Aorta (tissue), 5 donors: ENCODE data around the gene WSCD2. TPM values are rescaled to one million over a fixed set of nuclear protein-coding genes. Genes with fewer than 3 reads are reported as not detected.
A peak's percentile ranks its signal among the peaks of the same experiment; 100 is the strongest.

ENCODE experiments used
- ATAC-seq: fragments of 200-7000 bp; cut with Tn5 transposase; one replicate; pipeline ENCODE4 v1.9.1; 2022; ENCODE audit warnings: moderate library complexity; ENCODE audit not compliant: low FRiP score
- DNase-seq, 2 donors: peaks; one replicate each; pipeline ENCODE4 v3.0.0-alpha.2; 2020
- H3K27ac ChIP-seq, 2 donors: one replicate each; pipeline ENCODE4 v1.5.1; 2013; ENCODE audit warnings: low read length in 2 of 2, mild to moderate bottlenecking in 2 of 2, moderate library complexity in 2 of 2, control low read depth in 1 of 2, inconsistent platforms in 1 of 2, low read depth in 1 of 2
- H3K27me3 ChIP-seq, 2 donors: one replicate each; pipeline ENCODE4 v1.6.1; 2013; ENCODE audit warnings: control low read depth in 1 of 2, low read length in 1 of 2, mild to moderate bottlenecking in 1 of 2, moderate library complexity in 1 of 2; ENCODE audit not compliant: insufficient read depth in 2 of 2, control insufficient read depth in 1 of 2
- H3K36me3 ChIP-seq, 2 donors: one replicate each; pipeline ENCODE4 v1.6.1; 2013; ENCODE audit warnings: control low read depth in 1 of 2, low read length in 1 of 2, mild to moderate bottlenecking in 1 of 2; ENCODE audit not compliant: insufficient read depth in 2 of 2, control insufficient read depth in 1 of 2
- H3K4me1 ChIP-seq, 2 donors: one replicate each; pipeline ENCODE4 v1.6.1; 2013; ENCODE audit warnings: low read length in 2 of 2, control low read depth in 1 of 2, mild to moderate bottlenecking in 1 of 2, moderate library complexity in 1 of 2; ENCODE audit not compliant: insufficient read depth in 2 of 2, control insufficient read depth in 1 of 2
- H3K4me3 ChIP-seq, 2 donors: one replicate each; pipeline ENCODE4 v1.5.1; 2013; ENCODE audit warnings: low read length in 2 of 2, control low read depth in 1 of 2, mild to moderate bottlenecking in 1 of 2
- H3K9me3 ChIP-seq: one replicate; pipeline ENCODE4 v1.6.1; 2013; ENCODE audit warnings: mild to moderate bottlenecking, low read length; ENCODE audit not compliant: control insufficient read depth
- WGBS, 2 donors: extraction: QIAGEN DNeasy Blood & Tissue Kit; methylation state at CpG; one replicate each; pipeline ENCODE4 v1.1.7; 2013; 5-methylcytosine and 5-hydroxymethylcytosine counted together
- intact Hi-C, 2 donors: fragments of 100-400 bp; cut with DNase I; formaldehyde crosslinking; loops; one replicate each; pipeline versions ENCODE4 v1.14.2 to v1.15.0; 2022
- polyA plus RNA-seq, 2 donors: library from polyadenylated mRNA; stranded (reverse); fragments of 200-250 nt; gene quantifications; one replicate each; pipeline ENCODE4 v1.2.3, GENCODE V29; 2013
- total RNA-seq, 2 donors: library from RNA; stranded (reverse); fragmentation: NEBNext Ultra II Directional; extraction: Animal tissue kit (Norgen Biotek cat#: 25700); gene quantifications; one replicate each; pipeline ENCODE4 v1.2.1, GENCODE V29; 2021
- donor health status: healthy with polysubstance abuse.
- donor health status: Bipolar disorder and iron deficiency.
- donor health status: DM: no; HTN: no; CAD: no.
- donor health status: DM: no; HTN: no; CAD: no.
- donor health status: DM: yes; HTN: yes; CAD: no.

Gene WSCD2
- total and polyA plus RNA-seq, 4 donors: 0.75 to 9.7 (median 5.6) TPM; not detected in 1

DNA sequence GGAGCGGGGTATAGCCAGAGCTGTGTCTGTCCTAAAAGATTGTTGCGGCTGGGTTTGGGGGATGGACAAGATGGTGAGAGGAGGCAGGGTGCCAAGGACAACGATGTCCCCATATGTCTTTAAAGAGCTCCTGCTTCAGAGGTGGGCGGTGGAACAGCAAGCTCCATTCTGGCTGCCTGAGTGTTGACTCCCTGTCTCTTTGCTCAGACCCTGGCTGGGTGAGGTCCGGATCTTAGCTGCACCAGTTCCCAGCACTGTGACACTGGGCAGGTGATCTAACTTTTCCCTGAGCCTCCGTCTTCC is 8.3 kb upstream of the WSCD2 start:
- H3K27me3 ChIP-seq: no peaks in the 10 kb centered on the region
- H3K9me3 ChIP-seq: no peaks in the 10 kb centered on the region
- no peak overlapping the region for H3K27ac ChIP-seq
- H3K4me3 ChIP-seq: no peak overlapping the region
- ATAC-seq (no peak), DNase-seq (no peak)
- WGBS, 2 donors: 59 to 66% methylated on average over 6 of the region's 6 CpGs
- H3K4me1 ChIP-seq: peaks cover 0 to 4% of the 10 kb centered on the region in 2 donors
- intact Hi-C loops: loop anchor here in 1 of 2 donors (10.0 kb wide), 1 partner anchor 184 kb away; no protein-coding TSS in a partner anchor
- H3K36me3 ChIP-seq: no peaks in the 10 kb centered on the region

DNA sequence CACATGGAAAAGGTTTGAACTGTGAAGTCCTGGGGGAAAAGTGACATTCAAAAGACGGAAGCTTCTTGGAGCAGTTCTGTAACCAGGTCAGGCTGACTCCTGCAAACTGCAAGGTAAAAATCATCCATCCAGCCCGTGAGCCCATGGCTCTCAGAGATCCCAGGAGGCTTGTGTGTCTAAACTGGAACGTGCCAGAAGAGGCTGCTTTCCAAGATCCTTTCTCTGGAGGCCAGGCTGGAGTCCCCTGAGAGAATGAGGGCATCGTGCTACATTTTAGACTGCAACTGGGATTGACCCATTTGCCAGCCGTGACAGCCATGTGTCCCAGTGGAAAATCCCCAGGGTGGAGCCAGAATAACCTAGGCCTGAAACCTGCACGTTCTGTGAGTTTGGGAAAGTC is 7.8 kb upstream of the WSCD2 start:
- 7 to 9% methylated on average over 6 of the region's 6 CpGs for WGBS, 2 donors
- Histone ChIP-seq H3K36me3 (no peaks in the 10 kb centered on the region), H3K4me1 (peaks cover 0 to 4% of the 10 kb centered on the region in 2 donors), H3K4me3 (no peak overlapping the region), H3K9me3 (no peaks in the 10 kb centered on the region), H3K27me3 (no peaks in the 10 kb centered on the region), H3K27ac (no peak overlapping the region)
- DNase-seq (no peak), ATAC-seq (peak; percentile 17)
- intact Hi-C loops: loop anchor here in 1 of 2 donors (10.0 kb wide), 1 partner anchor 183 kb away; no protein-coding TSS in a partner anchor

DNA sequence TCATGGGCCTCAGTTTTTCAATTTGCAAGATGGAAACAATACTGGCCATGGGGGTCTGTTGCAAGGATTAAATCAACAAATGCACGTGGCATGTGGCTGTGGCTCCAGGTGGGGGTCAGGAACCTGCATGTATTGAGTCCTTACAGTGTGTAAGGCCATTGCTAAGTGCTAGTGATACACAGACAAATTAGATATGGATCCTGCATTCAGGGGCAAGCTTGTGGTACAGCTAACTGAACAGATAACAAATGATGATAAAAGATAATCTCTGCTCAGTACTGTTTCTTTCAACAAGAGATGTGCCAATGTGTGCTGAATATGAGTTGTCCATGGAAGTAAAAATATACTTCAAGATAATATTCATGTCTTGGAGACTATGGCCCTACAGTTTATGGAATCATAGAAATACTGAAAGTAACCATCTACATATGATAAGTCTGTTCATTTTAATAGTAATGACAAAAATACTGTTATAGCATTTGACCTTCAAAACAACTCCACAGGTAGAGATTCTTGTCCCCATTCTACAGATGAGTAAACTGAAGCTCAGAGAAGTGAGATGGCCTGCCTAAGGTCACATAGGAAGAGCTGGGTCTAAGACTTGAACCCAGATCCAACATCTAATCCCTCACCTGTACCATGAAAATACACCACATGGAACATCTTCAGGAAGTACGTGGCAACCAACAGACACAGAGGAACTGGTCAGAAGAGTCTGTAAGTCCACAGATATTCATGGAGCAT is 7.2 kb upstream of the WSCD2 start:
- no peaks in the 10 kb centered on the region for H3K36me3 ChIP-seq
- WGBS, 2 donors: 48 to 60% methylated on average over 2 of the region's 2 CpGs
- DNase-seq (no peak), ATAC-seq (no peak)
- no peak overlapping the region for H3K4me3 ChIP-seq
- intact Hi-C loops: loop anchor here in 1 of 2 donors (10.0 kb wide), 1 partner anchor 183 kb away; no protein-coding TSS in a partner anchor
- no peaks in the 10 kb centered on the region for H3K27me3 ChIP-seq
- H3K27ac ChIP-seq: no peak overlapping the region
- no peaks in the 10 kb centered on the region for H3K9me3 ChIP-seq
- H3K4me1 ChIP-seq: peaks cover 0 to 4% of the 10 kb centered on the region in 2 donors

DNA sequence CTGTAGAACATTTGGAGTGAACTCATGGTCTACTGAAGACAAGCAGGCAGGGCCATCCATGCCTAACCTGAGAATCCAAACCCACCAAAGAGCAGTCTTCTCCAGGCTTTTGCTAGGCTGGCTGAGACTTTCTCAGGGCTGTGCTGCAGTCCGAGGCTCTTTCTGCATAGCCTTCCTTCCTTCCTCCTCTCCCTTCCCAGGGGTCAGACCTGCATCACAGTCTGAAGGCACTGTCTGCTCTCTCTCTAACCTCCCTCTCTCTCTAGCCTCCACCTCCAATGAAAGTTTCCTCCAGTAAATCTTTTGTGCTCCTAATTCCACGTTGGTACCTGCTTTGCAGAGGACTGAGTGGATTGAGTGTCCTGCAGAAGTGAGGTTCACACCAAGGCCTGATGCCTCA is 6.4 kb upstream of the WSCD2 start:
- Histone ChIP-seq H3K27ac (no peak overlapping the region), H3K4me3 (no peak overlapping the region), H3K27me3 (no peaks in the 10 kb centered on the region), H3K9me3 (no peaks in the 10 kb centered on the region), H3K4me1 (peaks cover 0 to 4% of the 10 kb centered on the region in 2 donors), H3K36me3 (no peaks in the 10 kb centered on the region)
- DNase-seq (no peak), ATAC-seq (no peak)
- 95 to 100% methylated on average over 2 of the region's 2 CpGs for WGBS, 2 donors
- intact Hi-C loops: loop anchor here in 1 of 2 donors (10.0 kb wide), 1 partner anchor 182 kb away; no protein-coding TSS in a partner anchor

DNA sequence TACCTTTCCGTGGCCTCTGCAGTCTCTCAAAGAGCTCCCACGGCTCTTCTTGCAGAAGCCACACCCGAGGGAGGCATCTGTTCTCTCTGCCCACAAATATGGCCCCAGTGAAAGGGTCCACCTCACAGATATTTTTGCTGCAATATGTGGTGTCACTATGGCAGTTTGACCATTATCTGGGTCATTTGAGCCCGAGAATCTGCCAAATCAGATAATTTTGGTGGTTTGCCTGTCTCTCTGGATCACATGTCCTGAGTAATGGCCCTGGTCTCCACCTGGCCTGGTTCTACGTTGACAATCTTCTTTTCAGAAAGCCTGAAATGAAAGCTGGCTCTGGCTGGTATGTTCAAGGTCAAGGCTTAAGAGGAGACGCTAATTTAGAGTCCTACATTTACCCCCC is 5.7 kb upstream of the WSCD2 start:
- Histone ChIP-seq H3K27ac (no peak overlapping the region), H3K9me3 (no peaks in the 10 kb centered on the region), H3K36me3 (no peaks in the 10 kb centered on the region), H3K4me3 (no peak overlapping the region), H3K27me3 (no peaks in the 10 kb centered on the region), H3K4me1 (peaks cover 0 to 4% of the 10 kb centered on the region in 2 donors)
- ATAC-seq: no peak
- intact Hi-C loops: loop anchor here in 1 of 2 donors (10.0 kb wide), 1 partner anchor 181 kb away; no protein-coding TSS in a partner anchor
- DNase-seq: no peak
- WGBS, 2 donors: 85 to 87% methylated on average over 6 of the region's 6 CpGs

DNA sequence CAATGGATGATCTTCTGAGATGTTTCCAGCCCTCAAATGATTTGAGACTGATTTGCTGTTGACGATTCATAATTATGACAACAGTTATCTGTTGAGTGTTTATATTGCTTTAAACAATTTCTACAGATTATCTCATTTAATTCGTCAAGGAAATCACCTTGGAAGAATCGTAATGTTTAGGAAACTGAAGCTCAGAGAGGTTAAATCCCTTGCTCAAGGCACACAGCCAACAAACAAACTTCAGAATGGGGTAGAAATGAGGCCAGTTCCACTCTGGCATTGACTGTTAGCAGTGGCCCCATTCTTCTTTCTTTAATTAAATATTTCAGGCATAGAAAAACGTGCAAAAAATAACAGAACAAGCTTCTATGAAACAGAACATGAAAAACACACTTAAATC is 4.0 kb upstream of the WSCD2 start:
- H3K36me3 ChIP-seq: no peaks in the 10 kb centered on the region
- intact Hi-C loops: loop anchor here in 1 of 2 donors (10.0 kb wide), 1 partner anchor 180 kb away; no protein-coding TSS in a partner anchor
- H3K4me1 ChIP-seq: peaks cover 0 to 4% of the 10 kb centered on the region in 2 donors
- no peak for ATAC-seq
- no peaks in the 10 kb centered on the region for H3K27me3 ChIP-seq
- no peaks in the 10 kb centered on the region for H3K9me3 ChIP-seq
- WGBS, 2 donors: 53 to 69% methylated on average over 4 of the region's 4 CpGs
- no peak overlapping the region for H3K4me3 ChIP-seq
- DNase-seq: no peak
- H3K27ac ChIP-seq: no peak overlapping the region

DNA sequence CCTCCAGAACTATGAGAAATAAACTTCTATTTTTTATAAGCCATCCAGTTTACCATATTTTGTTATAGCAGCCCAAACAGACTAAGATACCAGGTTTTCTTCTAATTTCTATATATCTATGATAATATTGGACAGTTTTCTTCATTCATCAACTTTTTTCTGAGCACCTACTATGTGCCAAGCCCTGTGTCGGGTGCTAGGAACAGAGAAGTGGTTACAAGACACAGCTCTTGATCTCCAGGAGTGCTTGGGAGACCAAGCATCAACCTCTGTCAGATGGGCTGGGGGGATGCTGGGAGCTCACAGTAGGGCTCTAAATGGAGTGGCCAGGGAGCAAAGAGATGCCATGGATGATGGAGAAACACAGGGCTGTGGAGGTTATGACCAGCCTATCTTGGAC is 2.9 kb upstream of the WSCD2 start:
- no peak overlapping the region for H3K4me3 ChIP-seq
- no peaks in the 10 kb centered on the region for H3K36me3 ChIP-seq
- no peaks in the 10 kb centered on the region for H3K27me3 ChIP-seq
- no peak for DNase-seq
- no peak overlapping the region for H3K27ac ChIP-seq
- intact Hi-C loops: loop anchor here in 1 of 2 donors (10.0 kb wide), 1 partner anchor 179 kb away; no protein-coding TSS in a partner anchor
- peaks cover 0 to 4% of the 10 kb centered on the region in 2 donors for H3K4me1 ChIP-seq
- no peak for ATAC-seq
- H3K9me3 ChIP-seq: no peaks in the 10 kb centered on the region
- 89 to 95% methylated on average over 1 of the region's 1 CpG for WGBS, 2 donors

DNA sequence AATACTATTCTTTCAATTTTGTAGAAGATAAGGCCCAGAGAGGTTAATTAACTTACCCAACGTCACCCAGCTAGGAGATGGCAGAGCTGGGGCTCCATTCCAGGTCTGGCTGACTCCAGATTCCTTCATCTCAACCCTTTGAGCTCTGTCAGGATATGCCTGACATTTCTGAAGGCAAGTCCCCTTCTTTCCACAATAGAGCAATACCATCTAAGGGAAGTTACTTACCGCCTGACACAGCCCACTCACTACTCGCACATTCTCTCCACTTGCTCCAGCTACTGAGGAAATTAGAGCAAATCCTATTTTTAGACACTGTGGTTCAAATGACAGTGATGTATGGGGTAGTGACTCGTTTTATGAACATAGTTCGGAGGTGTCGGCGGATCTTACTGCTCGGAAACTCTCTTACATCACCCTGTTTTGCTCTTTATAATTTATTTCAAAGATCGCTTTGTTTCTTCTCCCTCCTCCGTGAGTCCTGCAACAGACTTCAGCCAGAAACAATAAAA is 2.0 kb upstream of the WSCD2 start:
- ATAC-seq (no peak), DNase-seq (no peak)
- H3K36me3 ChIP-seq: no peaks in the 10 kb centered on the region
- no peak overlapping the region for H3K27ac ChIP-seq
- H3K4me1 ChIP-seq: no peaks in the 10 kb centered on the region
- H3K9me3 ChIP-seq: no peaks in the 10 kb centered on the region
- H3K4me3 ChIP-seq: no peak overlapping the region
- WGBS, 2 donors: 1 to 10% methylated on average over 10 of the region's 10 CpGs
- intact Hi-C loops: loop anchor here in 1 of 2 donors (10.0 kb wide), 1 partner anchor 178 kb away; no protein-coding TSS in a partner anchor
- no peaks in the 10 kb centered on the region for H3K27me3 ChIP-seq

DNA sequence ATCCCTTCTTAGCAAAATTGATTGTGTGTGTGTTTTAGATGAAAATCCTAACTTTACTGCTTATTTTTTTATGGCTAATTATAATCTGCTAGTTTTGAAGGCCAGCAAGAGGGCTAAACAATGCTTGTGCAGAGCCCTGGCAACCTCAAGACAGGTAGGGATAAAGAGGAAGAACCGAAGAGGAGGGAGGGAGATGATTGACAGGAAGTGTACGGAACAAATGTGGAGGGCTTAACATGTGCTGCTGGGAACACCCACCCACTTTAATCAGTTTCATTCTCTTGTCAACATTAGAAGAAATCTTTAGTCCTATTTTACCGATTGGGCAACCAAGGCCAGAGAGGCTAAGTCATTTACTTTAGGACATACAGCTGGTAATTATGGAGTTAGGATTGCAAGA is 1.4 kb upstream of the WSCD2 start:
- no peaks in the 10 kb centered on the region for H3K27me3 ChIP-seq
- WGBS, 2 donors: 57 to 60% methylated on average over 3 of the region's 3 CpGs
- no peak overlapping the region for H3K4me3 ChIP-seq
- no peak overlapping the region for H3K27ac ChIP-seq
- intact Hi-C loops: loop anchor here in 1 of 2 donors (10.0 kb wide), 1 partner anchor 177 kb away; no protein-coding TSS in a partner anchor
- no peak for ATAC-seq
- no peaks in the 10 kb centered on the region for H3K36me3 ChIP-seq
- no peaks in the 10 kb centered on the region for H3K4me1 ChIP-seq
- no peak for DNase-seq
- H3K9me3 ChIP-seq: no peaks in the 10 kb centered on the region
